H1 (cell line): ENCODE data around the gene SND1.

Source experiments
- ATF3 ChIP-seq: IDR thresholded peaks from 2 replicates; pipeline ENCODE4 v1.6.1; 2011; ENCODE audit warnings: low read depth, mild to moderate bottlenecking, low read length; ENCODE audit not compliant: insufficient read depth
- BRCA1 ChIP-seq: IDR thresholded peaks from 2 replicates; pipeline ENCODE4 v1.6.1; 2012; ENCODE audit warnings: low read depth, low read length, improper control_type of control experiment
- CEBPB ChIP-seq: IDR thresholded peaks from 2 replicates; pipeline ENCODE4 v1.6.1; 2012; ENCODE audit warnings: low read depth, low read length
- CTCF ChIP-seq, 3 experiments: IDR thresholded peaks; 1 replicate in 2 of 3; 2 replicates in 1 of 3; pipeline versions ENCODE4 v1.5.1 to v1.6.1; 2011; ENCODE audit warnings: low read length in 3 of 3, mild to moderate bottlenecking in 3 of 3, inconsistent platforms in 2 of 3, low read depth in 1 of 3, moderate library complexity in 1 of 3; ENCODE audit not compliant: insufficient read depth in 1 of 3; ENCODE audit errors: control extremely low read depth in 1 of 3
- POLR2A ChIP-seq, 2 experiments: IDR thresholded peaks; 1 replicate in 1 of 2; 2 replicates in 1 of 2; pipeline ENCODE4 v1.6.1; 2011; ENCODE audit warnings: low read depth in 2 of 2, low read length in 2 of 2, mild to moderate bottlenecking in 2 of 2; ENCODE audit errors: control extremely low read depth in 1 of 2
- SUZ12 ChIP-seq: fragments of 200-600 bp; sonication (generic); IDR thresholded peaks from 2 replicates; pipeline ENCODE4 v1.6.1; 2012; ENCODE audit warnings: mild to moderate bottlenecking, inconsistent platforms, low read length, moderate library complexity, mixed read lengths
- USF2 ChIP-seq: IDR thresholded peaks from 2 replicates; pipeline ENCODE4 v1.6.1; 2011; ENCODE audit warnings: low read length, improper control_type of control experiment

- TF ChIP-seq BRCA1 (no peak), POLR2A (IDR thresholded peaks at IDR 0.05; ENCODE audit: control extremely low read depth in 1 of 2, low read depth in 2 of 2, low read length in 2 of 2) (no peak), USF2 (no peak), CTCF (IDR thresholded peaks at IDR 0.05; ENCODE audit: control extremely low read depth in 1 of 3, insufficient read depth in 1 of 3, low read depth in 1 of 3, low read length in 3 of 3) (no peak), SUZ12 (no peak), ATF3 (no peak), CEBPB (no peak)
These were observed 157.3 kb downstream of the SND1 start for GRCh38 chr7:127809261-127809702.
